OCI-LY3 (cell line): Measurements from ENCODE around the gene CREB5.

Source experiments
- CTCF ChIP-seq: fragments of 200-600, 300-600 bp; sonication (generic); IDR thresholded peaks from 2 replicates; pipeline ENCODE4 v1.5.1; 2014; ENCODE audit warnings: antibody characterized with exemption, low read length, low read depth
- EZH2phosphoT487 ChIP-seq: fragments of 200-600 bp; shearing (Covaris generic); IDR thresholded peaks from 2 replicates; pipeline ENCODE4 v1.6.1; 2018; ENCODE audit warnings: antibody characterized with exemption, mixed run types, low read depth

GRCh38 chr7:28744951-28745350 lies 332.6 kb downstream of the CREB5 start:
- TF ChIP-seq CTCF (no peak), EZH2phosphoT487 (no peak)
